VCaP (cell line): ENCODE measurements around the gene COL4A3.

Experiments used
- H3K27ac ChIP-seq: fragments of 450-650 bp; 2 replicates; pipeline ENCODE4 v1.5.1; 2017
- CTCF ChIP-seq: fragments of 450-650 bp; conservative IDR thresholded peaks from 2 replicates; pipeline ENCODE4 v1.5.1; 2017; ENCODE audit warnings: mild to moderate bottlenecking, moderate library complexity

The COL4A3 gene

GRCh38 chr2:227147023-227147422 is 17.4 kb upstream of the COL4A3 start:
- no peak for TF ChIP-seq CTCF
- no peak overlapping the region for H3K27ac ChIP-seq

DNA sequence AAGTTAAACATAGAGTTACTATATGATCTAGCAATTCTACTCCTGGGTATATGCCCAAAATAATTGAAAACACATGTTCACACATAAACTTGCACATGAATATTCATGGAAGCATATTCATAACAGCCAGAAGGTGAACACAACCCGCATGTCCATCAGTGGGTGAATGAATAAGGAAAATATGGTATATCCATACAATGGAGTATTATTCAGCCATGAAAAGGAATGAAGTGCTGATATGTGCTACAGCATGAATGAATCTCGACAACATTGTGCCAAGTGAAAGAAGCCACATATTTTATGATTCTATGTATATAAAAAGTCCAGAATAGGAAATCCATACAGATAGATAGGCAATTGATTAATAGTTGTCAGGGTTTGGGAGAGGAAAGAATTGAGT is 16.3 kb upstream of the COL4A3 start:
- H3K27ac ChIP-seq = no peak overlapping the region
- no peak for TF ChIP-seq CTCF

- no peak overlapping the region for H3K27ac ChIP-seq
- TF ChIP-seq CTCF = no peak
These were observed 14.0 kb upstream of the COL4A3 start for GRCh38 chr2:227150222-227150936.

DNA sequence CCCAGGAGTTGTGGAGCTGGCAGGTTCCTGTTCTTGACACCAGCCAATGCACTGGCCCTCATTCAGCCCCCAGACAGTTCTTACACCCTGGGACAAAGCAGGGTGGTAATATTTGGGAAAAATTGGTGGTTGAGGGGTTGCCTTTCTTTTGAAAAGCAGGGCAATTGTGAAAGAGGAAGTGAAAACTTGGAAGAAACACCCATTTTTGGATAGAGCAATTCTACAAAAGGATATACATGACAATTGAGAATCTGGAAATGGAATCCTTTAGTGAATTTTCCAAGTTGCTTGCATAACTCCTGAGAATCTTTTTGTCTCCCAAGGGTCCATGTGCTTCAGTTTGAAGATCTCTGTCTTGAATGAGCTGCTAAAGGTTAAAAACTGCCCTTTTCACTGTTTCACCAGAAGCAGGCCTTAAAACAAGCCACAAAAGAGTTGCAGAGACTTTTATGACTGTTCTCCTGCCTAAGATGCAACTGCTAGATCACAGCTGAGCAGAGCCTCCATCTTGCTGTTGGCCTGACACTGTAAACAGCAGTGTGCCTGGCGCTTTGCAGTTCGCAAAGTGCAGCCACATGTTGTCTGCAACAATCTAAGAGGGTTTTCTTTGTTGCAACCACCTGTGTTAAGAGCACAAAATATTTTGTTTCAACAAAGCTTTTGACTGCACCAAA is 12.2 kb upstream of the COL4A3 start:
- no peak overlapping the region for H3K27ac ChIP-seq
- no peak for TF ChIP-seq CTCF

DNA sequence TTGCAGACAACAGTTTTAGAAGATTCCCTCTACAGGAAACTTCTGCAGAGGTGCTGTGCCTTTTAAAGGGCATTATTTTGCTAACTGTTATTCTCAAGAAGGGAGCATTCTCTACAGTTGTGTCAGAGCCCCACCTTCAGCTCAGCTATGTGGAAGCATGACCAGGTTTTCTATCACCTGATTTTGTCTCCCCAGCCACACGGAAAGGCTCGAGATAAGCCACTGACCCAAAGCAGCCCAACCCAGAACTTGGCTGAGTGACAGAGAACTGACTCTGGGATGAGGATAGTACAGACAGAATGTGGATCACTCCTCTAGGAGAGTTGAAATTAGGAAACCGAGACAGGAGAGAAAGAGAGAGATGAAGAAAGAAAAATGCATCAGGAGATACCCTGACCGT is 11.1 kb upstream of the COL4A3 start:
- TF ChIP-seq CTCF = no peak
- H3K27ac ChIP-seq = no peak overlapping the region

DNA sequence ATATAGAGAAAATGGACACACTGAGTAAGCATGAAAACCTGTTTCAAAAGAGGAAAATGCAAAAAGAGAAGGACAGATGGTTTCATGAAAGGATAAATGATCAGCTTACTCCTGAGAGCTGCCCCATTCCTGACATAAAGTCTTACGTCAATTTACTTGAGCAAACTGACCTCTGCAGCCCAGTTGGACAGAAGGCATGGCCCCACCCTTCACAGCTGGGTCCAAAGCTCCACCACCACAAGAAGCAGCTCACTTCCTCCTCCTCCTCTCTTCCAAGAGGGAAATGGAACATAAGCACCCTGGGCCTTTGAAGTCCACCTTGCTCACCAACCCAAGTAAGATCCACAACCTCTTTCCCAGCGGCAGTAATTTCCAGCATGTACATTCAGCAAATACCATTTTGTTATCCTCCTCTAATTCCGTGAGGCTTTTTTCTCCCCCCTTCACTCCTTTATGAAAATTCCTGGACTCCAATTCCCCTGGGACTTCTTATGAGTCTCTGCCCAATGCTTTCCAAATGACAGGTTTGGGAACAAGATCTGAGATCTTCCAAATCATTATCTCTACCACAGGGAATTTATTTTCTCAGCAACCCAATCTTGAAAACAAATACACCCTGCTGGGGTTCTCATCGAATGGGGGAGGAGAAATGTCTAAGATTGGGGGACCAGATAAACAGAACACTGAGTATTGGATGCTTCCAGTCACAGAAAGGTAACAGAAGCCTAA is 10.5 kb upstream of the COL4A3 start:
- no peak for TF ChIP-seq CTCF
- H3K27ac ChIP-seq = no peak overlapping the region

DNA sequence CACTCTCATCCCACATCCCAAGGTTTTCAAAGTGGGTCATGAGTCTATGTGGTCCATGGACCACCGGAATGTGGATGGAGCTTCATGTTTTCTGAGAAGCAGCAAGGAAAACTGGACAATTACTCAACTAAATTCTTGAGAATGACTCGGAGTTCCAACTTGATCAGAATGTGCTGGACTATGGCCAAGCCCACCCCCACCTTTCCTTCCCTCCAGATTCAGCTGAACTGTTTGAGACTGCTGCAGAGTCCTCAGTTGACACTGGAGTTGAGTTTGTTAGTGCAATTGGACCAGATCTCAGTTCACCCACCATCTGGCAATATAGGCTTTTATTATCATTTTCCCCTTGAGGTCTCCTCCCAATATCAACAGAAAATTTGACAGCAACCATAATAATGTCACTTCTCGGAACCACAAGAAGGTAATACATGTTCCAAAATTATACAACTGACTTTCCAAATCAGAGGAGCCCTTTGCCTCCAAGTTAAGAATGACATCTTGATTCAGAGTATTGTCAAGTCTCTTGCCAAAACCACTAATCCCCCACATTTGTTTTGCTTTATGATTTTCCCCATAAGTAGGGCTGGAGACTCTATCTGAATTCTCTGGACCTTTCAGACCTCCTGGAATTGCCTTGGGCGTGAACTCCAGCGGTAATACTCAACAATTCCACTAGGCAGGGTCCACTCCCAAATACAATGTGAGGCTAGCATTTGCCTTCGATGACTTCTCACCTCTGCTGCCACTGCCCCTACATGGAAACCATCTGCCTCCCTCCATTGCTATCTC is 9.2 kb upstream of the COL4A3 start:
- no peak for TF ChIP-seq CTCF
- H3K27ac ChIP-seq = no peak overlapping the region
